ENCODE data around the gene CCDC88C.
A peak's percentile ranks its signal among the peaks of the same experiment; 100 is the strongest.

Gene CCDC88C

GRCh38 chr14:91257328-91258010, 160.2 kb downstream of the CCDC88C start:
- Histone ChIP-seq H3K79me1 (ENCODE audit: low read length) (peaks cover 27% of the 10 kb centered on the region), H2BK12ac (ENCODE audit: low read length) (no peak overlapping the region), H3K4ac (ENCODE audit: low read depth, low read length) (no peak overlapping the region), H3K27ac (ENCODE audit: low read depth, low read length) (peak overlapping the region; percentile 60), H3K4me1 (ENCODE audit: control insufficient read depth in 1 of 2, insufficient read depth in 2 of 2, low read length in 2 of 2) (peaks cover 22 to 44% of the 10 kb centered on the region in 2 experiments), H3K18ac (ENCODE audit: low read length) (no peak overlapping the region), H3K23ac (ENCODE audit: low read length) (no peak overlapping the region), H2BK5ac (ENCODE audit: low read depth, low read length, poor library complexity) (peak overlapping the region; percentile 1), H2AFZ (ENCODE audit: insufficient read depth, low read length, poor library complexity) (no peak overlapping the region), H4K12ac (ENCODE audit: low read depth, low read length) (no peak overlapping the region), H4K8ac (ENCODE audit: low read depth, low read length) (no peak overlapping the region), H3K4me3 (ENCODE audit: low read depth, low read length) (no peak overlapping the region), H3K14ac (ENCODE audit: low read length) (no peak overlapping the region), H3K9me3 (ENCODE audit: insufficient read depth, low read depth, low read length) (peaks cover 2% of the 10 kb centered on the region), H3K79me2 (ENCODE audit: control insufficient read depth, insufficient read depth, low read length, poor library complexity) (no peaks in the 10 kb centered on the region), H3K4me2 (ENCODE audit: low read length) (peak overlapping the region; percentile 32), H2BK120ac (ENCODE audit: insufficient read depth, low read length, poor library complexity) (no peak overlapping the region), H3K36me3 (ENCODE audit: control insufficient read depth in 1 of 2, insufficient read depth in 2 of 2, low read length in 2 of 2) (no peaks in the 10 kb centered on the region), H3K27me3 (ENCODE audit: insufficient read depth, low read length) (no peaks in the 10 kb centered on the region), H2AK5ac (ENCODE audit: low read length) (no peak overlapping the region), H4K91ac (ENCODE audit: low read depth, low read length) (no peak overlapping the region), H3K9ac (ENCODE audit: low read length) (no peak overlapping the region)
- no peak for DNase-seq
- no CpG with 5 or more reads among the region's 8 CpGs for WGBS (ENCODE audit: extremely low coverage, insufficient coverage, insufficient read length)

GRCh38 chr14:91256661-91257060, 161.0 kb downstream of the CCDC88C start:
- Histone ChIP-seq H2AK5ac (ENCODE audit: low read length) (no peak overlapping the region), H3K18ac (ENCODE audit: low read length) (no peak overlapping the region), H3K27me3 (ENCODE audit: insufficient read depth, low read length) (no peaks in the 10 kb centered on the region), H3K79me2 (ENCODE audit: control insufficient read depth, insufficient read depth, low read length, poor library complexity) (no peaks in the 10 kb centered on the region), H2BK120ac (ENCODE audit: insufficient read depth, low read length, poor library complexity) (no peak overlapping the region), H4K8ac (ENCODE audit: low read depth, low read length) (no peak overlapping the region), H3K79me1 (ENCODE audit: low read length) (peaks cover 27% of the 10 kb centered on the region), H4K12ac (ENCODE audit: low read depth, low read length) (no peak overlapping the region), H3K9me3 (ENCODE audit: insufficient read depth, low read depth, low read length) (peaks cover 2% of the 10 kb centered on the region), H2BK5ac (ENCODE audit: low read depth, low read length, poor library complexity) (no peak overlapping the region), H3K23ac (ENCODE audit: low read length) (no peak overlapping the region), H3K9ac (ENCODE audit: low read length) (no peak overlapping the region), H3K4ac (ENCODE audit: low read depth, low read length) (no peak overlapping the region), H2AFZ (ENCODE audit: insufficient read depth, low read length, poor library complexity) (no peak overlapping the region), H3K36me3 (ENCODE audit: control insufficient read depth in 1 of 2, insufficient read depth in 2 of 2, low read length in 2 of 2) (no peaks in the 10 kb centered on the region), H2BK12ac (ENCODE audit: low read length) (no peak overlapping the region), H3K27ac (ENCODE audit: low read depth, low read length) (peak overlapping the region; percentile 60), H3K4me2 (ENCODE audit: low read length) (peak overlapping the region; percentile 28), H3K14ac (ENCODE audit: low read length) (no peak overlapping the region), H4K91ac (ENCODE audit: low read depth, low read length) (no peak overlapping the region), H3K4me3 (ENCODE audit: low read depth, low read length) (no peak overlapping the region), H3K4me1 (ENCODE audit: control insufficient read depth in 1 of 2, insufficient read depth in 2 of 2, low read length in 2 of 2) (peaks cover 22 to 44% of the 10 kb centered on the region in 2 experiments)
- no CpG with 5 or more reads among the region's 1 CpG for whole genome bisulfite sequencing (ENCODE audit: extremely low coverage, insufficient coverage, insufficient read length)
- no peak for DNase-seq

GRCh38 chr14:91255026-91255695, 162.5 kb downstream of the CCDC88C start:
- no peak overlapping the region for H2AFZ ChIP-seq (ENCODE audit: insufficient read depth, low read length, poor library complexity)
- H2AK5ac ChIP-seq (ENCODE audit: low read length) = peak overlapping the region; percentile 80
- H4K91ac ChIP-seq (ENCODE audit: low read depth, low read length) = peak overlapping the region; percentile 68
- no CpG with 5 or more reads among the region's 9 CpGs for WGBS (ENCODE audit: extremely low coverage, insufficient coverage, insufficient read length)
- no peaks in the 10 kb centered on the region for H3K36me3 ChIP-seq (ENCODE audit: control insufficient read depth in 1 of 2, insufficient read depth in 2 of 2, low read length in 2 of 2)
- H3K18ac ChIP-seq (ENCODE audit: low read length) = no peak overlapping the region
- no peaks in the 10 kb centered on the region for H3K79me2 ChIP-seq (ENCODE audit: control insufficient read depth, insufficient read depth, low read length, poor library complexity)
- no peak overlapping the region for H4K12ac ChIP-seq (ENCODE audit: low read depth, low read length)
- H3K23ac ChIP-seq (ENCODE audit: low read length) = peak overlapping the region; percentile 19
- peaks cover 27% of the 10 kb centered on the region for H3K79me1 ChIP-seq (ENCODE audit: low read length)
- no peak for DNase-seq
- no peaks in the 10 kb centered on the region for H3K27me3 ChIP-seq (ENCODE audit: insufficient read depth, low read length)
- H3K4me3 ChIP-seq (ENCODE audit: low read depth, low read length) = peak overlapping the region; percentile 13
- no peak overlapping the region for H3K4me2 ChIP-seq (ENCODE audit: low read length)
- H3K9me3 ChIP-seq (ENCODE audit: insufficient read depth, low read depth, low read length) = no peaks in the 10 kb centered on the region
- H2BK12ac ChIP-seq (ENCODE audit: low read length) = peak overlapping the region; percentile 89
- H3K14ac ChIP-seq (ENCODE audit: low read length) = peak overlapping the region; percentile 51
- H2BK120ac ChIP-seq (ENCODE audit: insufficient read depth, low read length, poor library complexity) = no peak overlapping the region
- no peak overlapping the region for H3K9ac ChIP-seq (ENCODE audit: low read length)
- H3K27ac ChIP-seq (ENCODE audit: low read depth, low read length) = no peak overlapping the region
- peaks cover 29 to 51% of the 10 kb centered on the region in 2 experiments for H3K4me1 ChIP-seq (ENCODE audit: control insufficient read depth in 1 of 2, insufficient read depth in 2 of 2, low read length in 2 of 2)
- no peak overlapping the region for H2BK5ac ChIP-seq (ENCODE audit: low read depth, low read length, poor library complexity)
- no peak overlapping the region for H3K4ac ChIP-seq (ENCODE audit: low read depth, low read length)
- H4K8ac ChIP-seq (ENCODE audit: low read depth, low read length) = peak overlapping the region; percentile 39

DNA sequence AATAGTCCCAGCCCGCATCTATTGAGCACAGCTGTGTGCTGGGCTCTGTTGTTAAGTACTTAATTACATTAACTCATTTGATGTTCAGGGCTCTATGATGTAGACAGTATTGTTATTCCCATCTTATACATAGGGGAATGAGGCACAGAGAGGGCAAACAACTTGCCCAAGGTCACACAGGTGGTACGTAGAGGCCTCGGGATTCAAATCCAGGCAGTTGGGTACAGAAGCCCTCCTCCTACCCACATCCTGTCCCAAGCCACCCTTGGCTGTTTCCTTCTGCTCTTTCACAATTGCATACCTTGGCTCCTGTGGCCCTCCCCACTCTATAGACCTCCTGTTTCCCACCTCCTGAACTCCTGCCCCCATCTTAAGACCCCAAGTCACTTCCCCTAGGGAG, 163.2 kb downstream of the CCDC88C start:
- Histone ChIP-seq H3K18ac (ENCODE audit: low read length) (no peak overlapping the region), H2BK120ac (ENCODE audit: insufficient read depth, low read length, poor library complexity) (no peak overlapping the region), H3K27me3 (ENCODE audit: insufficient read depth, low read length) (no peaks in the 10 kb centered on the region), H3K4me2 (ENCODE audit: low read length) (no peak overlapping the region), H2AK5ac (ENCODE audit: low read length) (no peak overlapping the region), H3K79me2 (ENCODE audit: control insufficient read depth, insufficient read depth, low read length, poor library complexity) (no peaks in the 10 kb centered on the region), H4K91ac (ENCODE audit: low read depth, low read length) (no peak overlapping the region), H3K4me3 (ENCODE audit: low read depth, low read length) (no peak overlapping the region), H4K8ac (ENCODE audit: low read depth, low read length) (peak overlapping the region; percentile 39), H2BK12ac (ENCODE audit: low read length) (peak overlapping the region; percentile 10), H2BK5ac (ENCODE audit: low read depth, low read length, poor library complexity) (no peak overlapping the region), H3K23ac (ENCODE audit: low read length) (no peak overlapping the region), H3K4me1 (ENCODE audit: control insufficient read depth in 1 of 2, insufficient read depth in 2 of 2, low read length in 2 of 2) (peaks cover 33 to 56% of the 10 kb centered on the region in 2 experiments), H3K14ac (ENCODE audit: low read length) (no peak overlapping the region), H2AFZ (ENCODE audit: insufficient read depth, low read length, poor library complexity) (no peak overlapping the region), H3K79me1 (ENCODE audit: low read length) (peaks cover 25% of the 10 kb centered on the region), H3K36me3 (ENCODE audit: control insufficient read depth in 1 of 2, insufficient read depth in 2 of 2, low read length in 2 of 2) (no peaks in the 10 kb centered on the region), H4K12ac (ENCODE audit: low read depth, low read length) (no peak overlapping the region), H3K9ac (ENCODE audit: low read length) (no peak overlapping the region), H3K4ac (ENCODE audit: low read depth, low read length) (no peak overlapping the region), H3K27ac (ENCODE audit: low read depth, low read length) (no peak overlapping the region), H3K9me3 (ENCODE audit: insufficient read depth, low read depth, low read length) (no peaks in the 10 kb centered on the region)
- peak in 1 of 2 donors; percentile 50 for DNase-seq
- WGBS (ENCODE audit: extremely low coverage, insufficient coverage, insufficient read length) = no CpG with 5 or more reads among the region's 3 CpGs

Measured in trophoblast cell (in vitro differentiated cells and primary cell).